ENCODE measurements around the gene MGAT5.

The MGAT5 gene

GRCh38 chr2:134334542-134335353 is 80.9 kb downstream of the MGAT5 start:
- no peak for DNase-seq

DNA sequence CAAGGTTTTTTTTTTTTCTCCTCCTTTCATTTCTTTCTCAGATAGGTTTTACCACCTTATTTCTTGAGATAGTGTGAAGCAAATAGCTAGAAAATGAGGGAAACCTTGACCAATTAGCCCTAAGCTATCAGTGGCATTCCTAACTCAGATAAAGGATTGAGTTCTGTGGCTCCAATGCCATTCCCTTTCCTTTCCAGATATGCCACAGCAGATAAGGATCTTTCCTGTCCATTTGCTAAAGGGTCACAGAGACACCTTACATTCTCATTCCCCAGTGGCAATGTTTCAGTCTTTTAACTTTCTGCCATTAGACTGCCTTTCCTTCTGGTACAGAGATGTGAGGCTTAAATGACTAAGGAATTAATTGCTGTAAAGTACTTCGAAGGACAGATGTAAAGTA is 81.7 kb downstream of the MGAT5 start:
- DNase-seq, result no peak

- DNase-seq, result no peak
Measured at GRCh38 chr2:134336352-134336751, 82.5 kb downstream of the MGAT5 start.

DNA sequence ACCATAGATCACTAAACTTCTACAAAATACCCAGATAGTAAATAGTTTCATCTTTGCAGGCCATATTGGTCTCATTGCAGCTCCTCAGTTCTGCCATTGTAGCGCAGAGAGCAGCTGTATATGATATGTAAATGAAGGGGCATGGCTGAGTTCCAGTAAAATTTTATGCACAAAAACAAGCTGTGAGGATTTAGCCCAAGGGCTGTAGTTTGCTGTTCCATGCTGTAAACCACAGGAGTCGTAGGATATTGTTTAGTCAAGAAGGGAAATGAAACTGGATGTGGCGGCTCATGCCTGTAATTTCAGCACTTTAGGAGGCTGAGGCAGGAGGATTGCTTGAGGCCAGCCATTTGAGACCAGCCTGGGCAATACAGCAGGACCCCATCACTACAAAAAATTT is 83.0 kb downstream of the MGAT5 start:
- no peak for DNase-seq

- no peak for DNase-seq
Measured at GRCh38 chr2:134337631-134338030, 83.8 kb downstream of the MGAT5 start.

DNA sequence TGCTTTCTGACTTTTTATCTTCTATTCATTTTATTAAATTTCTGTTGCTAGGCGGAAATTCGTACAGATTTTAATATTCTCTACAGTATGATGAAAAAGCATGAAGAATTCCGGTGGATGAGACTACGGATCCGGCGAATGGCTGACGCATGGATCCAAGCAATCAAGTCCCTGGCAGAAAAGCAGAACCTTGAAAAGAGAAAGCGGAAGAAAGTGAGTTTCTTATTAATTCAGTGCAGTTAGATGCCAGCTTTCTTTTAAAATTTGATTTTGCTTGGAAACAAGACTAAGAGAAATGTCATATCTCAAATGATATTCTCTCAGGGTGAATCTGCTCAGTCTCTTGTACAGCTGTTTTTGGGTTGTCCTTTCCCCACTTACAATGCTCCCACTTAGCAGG is 84.3 kb downstream of the MGAT5 start:
- no peak for DNase-seq

DNA sequence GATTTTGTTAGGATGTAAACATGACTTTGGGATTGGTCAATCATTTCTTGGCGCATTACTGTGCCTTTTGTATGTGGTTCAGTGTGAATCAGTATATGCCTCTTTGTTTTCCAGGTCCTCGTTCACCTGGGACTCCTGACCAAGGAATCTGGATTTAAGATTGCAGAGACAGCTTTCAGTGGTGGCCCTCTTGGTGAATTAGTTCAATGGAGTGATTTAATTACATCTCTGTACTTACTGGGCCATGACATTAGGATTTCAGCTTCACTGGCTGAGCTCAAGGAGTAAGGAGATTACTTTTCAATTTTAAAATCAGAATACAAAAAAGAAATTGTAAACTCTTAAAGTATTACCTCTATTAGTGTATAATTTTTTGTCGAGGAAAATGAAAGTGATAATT is 87.6 kb downstream of the MGAT5 start:
- no peak for DNase-seq

DNA sequence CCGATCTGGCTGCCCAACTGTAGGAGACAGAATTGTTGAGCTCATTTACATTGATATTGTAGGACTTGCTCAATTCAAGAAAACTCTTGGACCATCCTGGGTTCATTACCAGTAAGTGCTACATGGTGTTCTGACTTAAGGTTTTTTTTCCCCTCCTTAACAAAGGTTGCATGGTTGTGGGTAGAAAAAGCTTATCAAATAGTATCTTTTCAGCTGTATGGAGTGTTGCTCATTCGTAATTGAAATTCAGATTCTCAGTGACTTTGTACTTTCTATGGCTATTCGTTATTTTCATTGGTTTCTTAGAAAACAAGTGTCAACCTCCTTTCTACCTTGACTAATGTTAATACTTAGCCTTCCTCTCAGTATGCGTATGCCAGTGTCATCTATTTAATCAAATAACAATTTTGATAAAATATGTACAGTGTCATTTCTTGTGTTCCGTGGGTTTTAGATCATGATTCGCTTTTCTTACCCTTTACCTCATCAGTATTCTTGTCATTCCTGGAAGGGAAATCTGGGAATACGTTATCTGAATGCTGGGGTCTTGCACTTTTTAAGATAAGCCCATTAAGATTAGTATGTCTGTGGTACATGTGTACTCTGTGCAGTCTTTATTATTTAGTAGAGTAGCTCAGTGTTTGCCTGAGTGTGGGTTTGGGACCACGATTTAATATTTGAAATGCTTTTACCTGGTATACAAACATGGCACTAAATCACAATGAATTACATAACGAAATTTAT is 91.3 kb downstream of the MGAT5 start:
- DNase-seq, result no peak

GRCh38 chr2:134346141-134346540 is 92.3 kb downstream of the MGAT5 start:
- DNase-seq, result no peak

DNA sequence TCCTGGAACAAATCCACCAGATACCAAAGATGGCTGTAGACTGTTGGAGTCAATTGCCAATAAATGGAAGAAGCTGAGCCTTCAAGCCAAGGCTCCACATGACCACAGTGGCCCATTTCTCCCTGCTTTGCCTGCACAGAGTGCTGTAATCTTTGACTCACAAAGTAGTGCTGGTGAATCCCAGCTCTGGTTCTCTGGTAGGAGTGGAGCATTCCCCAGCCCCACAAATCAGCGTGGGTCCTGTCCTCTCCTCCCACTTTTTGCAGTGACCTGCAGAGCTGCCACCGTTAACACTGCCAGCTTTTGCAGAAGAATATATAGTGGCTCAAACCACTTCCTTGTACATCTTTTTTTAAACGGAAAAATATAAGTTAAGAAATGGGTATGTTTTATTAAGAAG is 93.9 kb downstream of the MGAT5 start:
- DNase-seq, result no peak

DNA sequence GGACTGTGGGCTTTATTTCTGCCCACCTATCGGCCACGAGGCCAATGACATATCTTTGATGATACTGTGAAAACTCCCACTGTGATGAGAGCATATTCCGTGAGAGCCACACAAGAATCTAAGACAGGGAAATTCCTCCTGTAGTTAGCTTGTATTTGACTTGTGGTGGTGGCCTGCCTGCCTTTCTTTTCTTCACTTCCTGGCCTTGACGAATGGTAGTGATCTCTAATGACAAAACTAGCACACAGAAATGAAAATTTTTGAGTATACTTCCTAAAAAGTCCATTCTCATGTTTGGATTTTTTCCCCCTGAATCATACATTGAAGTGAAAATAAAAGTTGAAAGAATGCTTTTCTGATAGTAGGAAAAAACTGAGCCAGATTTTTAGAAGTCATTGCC is 94.4 kb downstream of the MGAT5 start:
- no peak for DNase-seq

DNA sequence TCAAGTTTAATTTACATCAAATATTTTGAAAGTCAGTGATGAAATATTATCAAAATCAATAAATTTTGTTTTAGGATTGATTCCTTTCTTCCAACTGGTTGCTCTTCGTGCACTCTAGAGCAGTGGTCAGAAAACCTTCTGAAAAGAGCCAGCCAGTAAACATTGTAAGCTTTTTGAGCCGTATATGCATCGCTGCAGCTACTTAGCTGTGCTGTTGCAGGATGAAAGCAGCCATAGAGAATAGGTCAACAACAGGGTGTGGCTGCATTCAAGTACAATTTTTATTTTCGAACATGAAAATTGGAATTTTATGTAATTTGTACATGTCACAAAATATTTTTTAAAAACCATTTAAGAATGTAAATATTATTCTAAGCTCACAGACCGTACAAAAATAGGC is 94.9 kb downstream of the MGAT5 start:
- DNase-seq, result no peak

DNA sequence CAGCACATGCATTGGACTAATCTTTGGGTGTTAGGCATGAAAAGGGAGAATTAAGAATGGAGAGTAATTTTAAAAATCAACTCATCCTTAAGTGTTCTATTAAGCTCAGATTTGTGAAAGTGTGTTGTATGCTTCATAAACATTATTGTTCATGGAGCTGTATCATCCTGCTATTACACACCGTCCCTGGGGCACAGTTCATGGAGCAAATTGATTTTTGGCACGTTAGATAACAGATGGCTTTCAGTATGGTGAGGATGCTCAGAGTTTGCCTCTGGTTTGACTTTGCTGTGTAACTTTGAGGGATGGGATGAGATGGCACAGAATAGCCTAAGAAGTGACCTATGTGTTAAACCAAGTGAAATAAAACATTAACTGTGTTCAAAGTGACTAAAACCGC is 97.1 kb downstream of the MGAT5 start:
- no peak for DNase-seq

DNA sequence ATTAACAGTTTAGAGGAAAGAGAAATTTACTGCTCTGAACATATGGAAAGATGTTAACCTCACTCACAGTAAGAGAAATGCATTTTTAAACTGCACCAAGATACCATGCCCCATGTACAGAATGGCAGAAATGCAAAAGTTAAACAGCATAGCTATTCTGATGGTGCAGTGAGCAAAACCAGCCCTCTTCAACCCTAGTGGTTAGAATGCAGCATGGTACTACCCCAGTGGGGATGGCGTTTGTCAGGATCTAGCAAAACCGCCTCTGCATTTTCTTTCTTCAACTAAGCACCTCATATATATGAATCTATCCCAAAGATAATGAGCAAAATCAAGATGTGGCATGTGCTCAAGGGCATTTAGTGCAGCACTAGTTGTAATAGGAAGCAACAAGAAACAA is 98.0 kb downstream of the MGAT5 start:
- DNase-seq, result no peak

DNA sequence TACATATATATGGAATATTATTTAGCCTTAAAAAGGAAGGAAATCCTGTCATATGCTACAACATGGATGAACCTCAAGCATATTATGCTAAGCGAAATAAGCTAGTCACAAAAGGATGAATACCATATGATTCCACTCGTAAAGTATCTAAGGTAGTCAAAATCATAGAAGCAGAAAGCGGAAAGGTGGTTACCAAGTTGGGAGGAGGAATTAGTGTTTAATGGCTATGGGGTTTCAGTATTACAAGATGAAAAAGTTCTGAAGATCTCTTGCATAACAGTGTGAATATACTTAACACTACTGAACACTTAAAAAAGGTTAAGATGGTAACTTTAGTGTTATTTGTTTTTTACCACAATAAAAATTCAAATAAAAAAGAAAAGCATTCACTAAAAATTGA is 99.0 kb downstream of the MGAT5 start:
- no peak for DNase-seq

- DNase-seq, result no peak
Measured at GRCh38 chr2:134354611-134355010, 100.7 kb downstream of the MGAT5 start.

GRCh38 chr2:134357814-134358213 is 103.9 kb downstream of the MGAT5 start:
- no peak for DNase-seq

DNA sequence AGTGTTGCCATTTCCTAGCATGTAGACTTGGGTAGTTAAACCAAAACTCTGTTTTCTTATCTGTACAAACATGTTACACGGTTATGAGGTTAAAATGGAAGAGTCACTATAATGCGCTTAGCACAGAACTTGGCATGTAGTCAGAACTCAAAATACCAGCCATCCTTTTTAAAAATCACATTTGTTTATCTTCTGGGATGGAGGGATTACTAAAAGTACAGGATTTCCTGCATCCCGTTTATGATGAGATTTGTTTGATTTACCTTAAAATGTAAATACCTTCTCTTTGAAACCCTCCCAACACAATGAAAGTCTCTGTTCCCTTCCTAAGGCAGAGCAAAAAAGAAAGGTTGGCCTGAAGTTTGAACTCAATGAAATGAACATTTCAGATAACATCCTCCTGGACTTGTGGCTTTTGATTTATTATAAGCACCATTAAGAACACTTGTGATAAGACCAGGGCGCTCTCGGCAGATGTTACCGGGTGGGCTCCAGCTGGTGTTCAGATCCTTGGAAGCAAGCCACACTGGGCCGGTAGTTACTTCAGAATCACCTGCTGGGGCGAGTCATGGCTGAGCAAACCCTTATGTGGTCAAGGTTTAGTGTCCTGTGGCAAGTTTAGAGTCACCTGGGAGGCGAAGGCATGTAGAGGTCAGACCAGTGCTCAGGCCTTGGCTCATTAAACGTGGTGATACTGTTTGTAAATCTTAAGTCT is 105.7 kb downstream of the MGAT5 start:
- DNase-seq, result no peak

- DNase-seq, result peak in 53 of 56 donors; percentile 9 to 81 (median 61)
Measured at GRCh38 chr2:134360745-134361487, 107.0 kb downstream of the MGAT5 start.

DNA sequence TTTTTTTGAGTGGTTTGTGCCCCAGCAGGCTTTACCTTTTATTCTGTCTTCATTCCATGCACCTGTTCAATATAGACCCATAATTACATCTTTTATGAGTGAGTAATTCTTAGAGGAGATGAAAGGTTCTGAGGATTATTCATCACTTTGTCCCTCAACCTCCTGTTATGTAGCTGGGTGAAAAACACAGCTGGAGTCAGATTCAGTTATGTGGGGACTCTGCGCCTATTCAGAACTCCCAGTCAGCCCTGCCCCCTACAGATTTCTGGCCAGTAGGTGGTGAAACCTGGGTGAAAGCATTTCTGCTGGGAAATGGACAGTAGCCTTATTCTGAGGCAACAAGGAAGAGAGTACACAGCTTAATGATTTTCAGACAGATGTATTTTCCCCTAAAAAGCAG is 107.8 kb downstream of the MGAT5 start:
- no peak for DNase-seq

DNA sequence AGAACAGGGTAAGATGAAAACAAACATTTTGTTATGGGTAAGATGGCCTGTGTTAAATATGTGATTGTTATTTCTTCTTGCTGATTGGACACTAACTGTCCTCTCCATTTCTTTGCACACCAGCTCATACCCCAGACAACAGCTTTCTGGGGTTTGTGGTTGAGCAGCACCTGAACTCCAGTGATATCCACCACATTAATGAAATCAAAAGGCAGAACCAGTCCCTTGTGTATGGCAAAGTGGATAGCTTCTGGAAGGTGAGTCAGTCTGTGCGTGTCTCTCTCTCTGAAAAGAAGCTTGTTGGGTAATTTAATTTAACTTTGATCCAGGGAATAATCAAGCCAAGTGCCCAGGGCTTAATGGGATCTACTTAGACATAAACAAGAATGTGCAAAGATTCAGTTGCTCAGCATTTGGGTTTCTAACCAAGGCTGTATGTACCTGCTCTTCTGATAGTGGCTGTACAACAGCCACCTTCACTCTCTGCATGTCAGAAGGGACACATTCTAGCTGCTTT is 108.3 kb downstream of the MGAT5 start:
- DNase-seq, result no peak

All from amygdala (tissue), 56 donors.